Suprapubic skin (tissue), 4 donors: ENCODE data around the gene USP9Y. TPM values are rescaled to one million over a fixed set of nuclear protein-coding genes. Genes with fewer than 3 reads are reported as not detected.

Source experiments
- DNase-seq, 2 donors: peaks; one replicate each; pipeline ENCODE4 v3.0.0-alpha.2; 2019; ENCODE audit warnings: low spot score in 2 of 2
- H3K27ac ChIP-seq: fragments of 200-600 bp; sonication (generic); one replicate; pipeline ENCODE4 v1.5.1; 2019
- H3K27me3 ChIP-seq: fragments of 200-600 bp; sonication (generic); one replicate; pipeline ENCODE4 v1.5.1; 2019
- H3K36me3 ChIP-seq: fragments of 200-600 bp; sonication (generic); one replicate; pipeline ENCODE4 v1.5.1; 2019
- H3K4me1 ChIP-seq: fragments of 200-600 bp; sonication (generic); one replicate; pipeline ENCODE4 v1.5.1; 2019
- H3K4me3 ChIP-seq: fragments of 200-600 bp; sonication (generic); one replicate; pipeline ENCODE4 v1.5.1; 2019; ENCODE audit warnings: mild to moderate bottlenecking
- H3K9me3 ChIP-seq: fragments of 200-600 bp; sonication (generic); one replicate; pipeline ENCODE4 v1.5.1; 2019
- CTCF ChIP-seq, 2 donors: fragments of 200-600 bp in 1 of 2; fragments of 450-650 bp in 1 of 2; sonication (generic) in 1 of 2; IDR thresholded peaks; one replicate each; pipeline ENCODE4 v1.5.1; 2016 to 2019; ENCODE audit warnings: antibody characterized with exemption in 2 of 2, mild to moderate bottlenecking in 1 of 2, moderate library complexity in 1 of 2
- EP300 ChIP-seq: sonication (generic); formaldehyde crosslinking; IDR thresholded peaks from one replicate; pipeline ENCODE4 v1.6.1; 2017; ENCODE audit warnings: antibody characterized with exemption
- POLR2A ChIP-seq, 2 donors: fragments of 450-650 bp; IDR thresholded peaks; one replicate each; pipeline ENCODE4 v1.6.1; 2017; ENCODE audit warnings: antibody characterized with exemption in 2 of 2, mild to moderate bottlenecking in 2 of 2, moderate library complexity in 2 of 2
- POLR2AphosphoS5 ChIP-seq, 3 donors: sonication (generic); formaldehyde crosslinking; IDR thresholded peaks; one replicate each; pipeline ENCODE4 v1.6.1; 2017; ENCODE audit warnings: antibody characterized with exemption in 3 of 3
- WGBS: methylation state at CpG from one replicate; pipeline ENCODE4 v1.1.5; 2018; 5-methylcytosine and 5-hydroxymethylcytosine counted together
- total RNA-seq, 4 donors: library from RNA; depleted of rRNA; stranded (reverse); fragments of >200 nt; gene quantifications; one replicate each; pipeline ENCODE4 v1.1.0, GENCODE V29; 2016

The USP9Y gene
- total RNA-seq, 4 donors from 2014 or later: 16.5 to 20.3 TPM; not detected in 2

GRCh38 chrY:12715376-12715775 is 14.3 kb downstream of the USP9Y start:
- TF ChIP-seq EP300: no peak
- no peak for TF ChIP-seq CTCF (IDR thresholded peaks at IDR 0.05)
- TF ChIP-seq POLR2A (IDR thresholded peaks at IDR 0.05): no peak
- TF ChIP-seq POLR2AphosphoS5 (IDR thresholded peaks at IDR 0.05): no peak
- WGBS: no CpG with 5 or more reads among the region's 6 CpGs
- Histone ChIP-seq H3K36me3 (no peaks in the 10 kb centered on the region), H3K27ac (no peak overlapping the region), H3K27me3 (no peaks in the 10 kb centered on the region), H3K4me1 (no peaks in the 10 kb centered on the region), H3K4me3 (no peak overlapping the region), H3K9me3 (no peaks in the 10 kb centered on the region)
- no peak for DNase-seq

- Histone ChIP-seq H3K36me3 (no peaks in the 10 kb centered on the region), H3K4me1 (no peaks in the 10 kb centered on the region), H3K27me3 (no peaks in the 10 kb centered on the region), H3K27ac (no peak overlapping the region), H3K4me3 (no peak overlapping the region), H3K9me3 (no peaks in the 10 kb centered on the region)
- no CpG with 5 or more reads among the region's 2 CpGs for WGBS
- TF ChIP-seq EP300 (no peak), POLR2A (IDR thresholded peaks at IDR 0.05) (no peak), POLR2AphosphoS5 (IDR thresholded peaks at IDR 0.05) (no peak), CTCF (IDR thresholded peaks at IDR 0.05) (no peak)
- no peak for DNase-seq
Observed at GRCh38 chrY:12729746-12730145, 28.7 kb downstream of the USP9Y start.

GRCh38 chrY:12733625-12734024 is 32.6 kb downstream of the USP9Y start:
- TF ChIP-seq POLR2AphosphoS5 (IDR thresholded peaks at IDR 0.05) (no peak), POLR2A (IDR thresholded peaks at IDR 0.05) (no peak), CTCF (IDR thresholded peaks at IDR 0.05) (no peak), EP300 (no peak)
- no peak for DNase-seq
- no CpG with 5 or more reads among the region's 3 CpGs for whole genome bisulfite sequencing
- H3K27ac ChIP-seq: no peak overlapping the region
- H3K27me3 ChIP-seq: no peaks in the 10 kb centered on the region
- H3K4me3 ChIP-seq: no peak overlapping the region
- H3K36me3 ChIP-seq: no peaks in the 10 kb centered on the region
- H3K9me3 ChIP-seq: no peaks in the 10 kb centered on the region
- no peaks in the 10 kb centered on the region for H3K4me1 ChIP-seq

- H3K27me3 ChIP-seq: no peaks in the 10 kb centered on the region
- H3K4me1 ChIP-seq: no peaks in the 10 kb centered on the region
- no peak overlapping the region for H3K4me3 ChIP-seq
- TF ChIP-seq CTCF (IDR thresholded peaks at IDR 0.05) (no peak), POLR2AphosphoS5 (IDR thresholded peaks at IDR 0.05) (no peak), POLR2A (IDR thresholded peaks at IDR 0.05) (no peak), EP300 (no peak)
- no peak for DNase-seq
- no peaks in the 10 kb centered on the region for H3K9me3 ChIP-seq
- no peaks in the 10 kb centered on the region for H3K36me3 ChIP-seq
- WGBS: no CpG with 5 or more reads among the region's 2 CpGs
- no peak overlapping the region for H3K27ac ChIP-seq
Observed at GRCh38 chrY:12734051-12734450, 33.0 kb downstream of the USP9Y start.

- no peak overlapping the region for H3K4me3 ChIP-seq
- H3K9me3 ChIP-seq: no peaks in the 10 kb centered on the region
- H3K4me1 ChIP-seq: no peaks in the 10 kb centered on the region
- no peak for DNase-seq
- H3K27me3 ChIP-seq: no peaks in the 10 kb centered on the region
- no peak overlapping the region for H3K27ac ChIP-seq
- WGBS: no CpG with 5 or more reads among the region's 2 CpGs
- peaks cover 6% of the 10 kb centered on the region for H3K36me3 ChIP-seq
- TF ChIP-seq CTCF (IDR thresholded peaks at IDR 0.05) (no peak), EP300 (no peak), POLR2A (IDR thresholded peaks at IDR 0.05) (no peak), POLR2AphosphoS5 (IDR thresholded peaks at IDR 0.05) (no peak)
Observed at GRCh38 chrY:12741414-12741813, 40.4 kb downstream of the USP9Y start.
